NCI-H2029 (cell line): Measurements from ENCODE around the gene CCDC92B.

Experiments
- DNase-seq: peaks from one replicate; lab custom pipeline; 2025; lab: John Stamatoyannopoulos, UW

CCDC92B gene

GRCh38 chr17:2721603-2722002 is 27.8 kb downstream of the CCDC92B start:
- no peak for DNase-seq

- no peak for DNase-seq
These were observed 29.6 kb downstream of the CCDC92B start for GRCh38 chr17:2719861-2720260.

- DNase-seq, result no peak
These were observed 31.1 kb downstream of the CCDC92B start for GRCh38 chr17:2718150-2718938.

GRCh38 chr17:2716649-2717048 is 32.8 kb downstream of the CCDC92B start:
- DNase-seq, result no peak

GRCh38 chr17:2713881-2714280 is 35.6 kb downstream of the CCDC92B start:
- DNase-seq, result no peak

- no peak for DNase-seq
These were observed 37.0 kb downstream of the CCDC92B start for GRCh38 chr17:2712300-2713043.

- peak; percentile 76 for DNase-seq
These were observed 37.7 kb downstream of the CCDC92B start, which contains the start of gene CLUH for GRCh38 chr17:2711608-2712299. Gene CLUH, minus strand, starts transcription at chr17:2711764. Its CDS starts 103 bp downstream, at chr17:2711661.

- no peak for DNase-seq
These were observed 38.4 kb downstream of the CCDC92B start for GRCh38 chr17:2710803-2711607.

GRCh38 chr17:2710071-2710802 is 39.2 kb downstream of the CCDC92B start:
- no peak for DNase-seq

- DNase-seq, result no peak
These were observed 40.2 kb downstream of the CCDC92B start for GRCh38 chr17:2709183-2709661.

GRCh38 chr17:2708585-2709182 is 40.8 kb downstream of the CCDC92B start:
- DNase-seq, result no peak

- no peak for DNase-seq
These were observed 41.5 kb downstream of the CCDC92B start for GRCh38 chr17:2707721-2708584.

GRCh38 chr17:2706911-2707510 is 42.4 kb downstream of the CCDC92B start:
- no peak for DNase-seq

GRCh38 chr17:2705888-2706795 is 43.3 kb downstream of the CCDC92B start:
- no peak for DNase-seq

GRCh38 chr17:2705263-2705662 is 44.2 kb downstream of the CCDC92B start:
- no peak for DNase-seq

GRCh38 chr17:2704890-2705248 is 44.6 kb downstream of the CCDC92B start:
- no peak for DNase-seq

GRCh38 chr17:2704031-2704889 is 45.2 kb downstream of the CCDC92B start:
- DNase-seq, result no peak
